HG02885 (cell line): Measurements from ENCODE around the gene CRADD.
"Not testable (repeated sequence)": the region's sequence is repeated elsewhere in the genome, so short reads cannot be mapped to it uniquely, and the experiment has no call there.

Experiments
- ATAC-seq: cut with Tn5 transposase; IDR thresholded peaks from one replicate; pipeline ENCODE4 v1.9.1; 2021; ENCODE audit warnings: mild to moderate bottlenecking; ENCODE audit not compliant: unreplicated experiment, poor library complexity

CRADD gene

DNA sequence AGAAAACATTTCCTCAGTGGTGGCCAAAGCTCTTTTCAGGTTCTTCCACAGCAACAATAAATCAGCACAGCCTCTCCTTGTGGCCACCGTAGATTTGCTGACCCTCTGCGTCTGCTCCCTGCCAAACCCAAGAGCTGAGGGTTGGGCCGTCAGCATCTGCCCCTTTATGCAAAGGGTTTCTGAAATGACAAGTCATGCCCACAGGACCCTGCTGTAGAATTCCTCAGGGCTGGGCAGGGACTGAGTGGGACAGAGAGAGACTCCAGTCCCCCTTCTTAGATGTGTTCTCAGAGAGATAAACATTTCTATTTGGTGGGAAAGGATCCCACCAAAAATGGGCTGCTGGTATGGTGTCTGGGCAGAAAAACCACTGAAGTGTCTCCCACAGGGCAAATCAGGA, 238.2 kb downstream of the CRADD start:
- ATAC-seq, result no peak

DNA sequence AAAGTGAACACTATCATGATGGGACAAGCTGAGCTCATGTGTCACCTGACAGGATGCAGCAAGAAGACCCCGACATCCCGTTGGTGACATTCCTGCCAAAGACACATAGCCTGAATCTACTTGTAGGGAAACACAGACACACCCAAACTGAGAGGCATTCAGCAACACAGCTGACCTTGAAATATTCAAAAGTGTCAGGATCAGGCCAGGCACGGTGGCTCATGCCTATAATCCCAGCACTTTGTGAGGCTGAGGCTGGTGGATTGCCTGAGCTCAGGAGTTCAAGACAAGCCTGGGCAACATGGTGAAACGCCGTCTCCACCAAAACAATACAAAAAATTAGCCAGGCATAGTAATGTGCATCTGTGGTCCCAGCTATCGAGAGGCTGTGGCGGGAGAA, 239.2 kb downstream of the CRADD start:
- no peak for ATAC-seq

GRCh38 chr12:93918262-93918661, 241.1 kb downstream of the CRADD start:
- ATAC-seq, result no peak

GRCh38 chr12:93918900-93919299, 241.7 kb downstream of the CRADD start:
- ATAC-seq, result no peak

GRCh38 chr12:93921521-93921920, 244.3 kb downstream of the CRADD start:
- ATAC-seq, result no peak

- no peak for ATAC-seq
Measured at GRCh38 chr12:93922583-93923006, 245.4 kb downstream of the CRADD start.

GRCh38 chr12:93924367-93924766, 247.2 kb downstream of the CRADD start:
- ATAC-seq, result no peak

DNA sequence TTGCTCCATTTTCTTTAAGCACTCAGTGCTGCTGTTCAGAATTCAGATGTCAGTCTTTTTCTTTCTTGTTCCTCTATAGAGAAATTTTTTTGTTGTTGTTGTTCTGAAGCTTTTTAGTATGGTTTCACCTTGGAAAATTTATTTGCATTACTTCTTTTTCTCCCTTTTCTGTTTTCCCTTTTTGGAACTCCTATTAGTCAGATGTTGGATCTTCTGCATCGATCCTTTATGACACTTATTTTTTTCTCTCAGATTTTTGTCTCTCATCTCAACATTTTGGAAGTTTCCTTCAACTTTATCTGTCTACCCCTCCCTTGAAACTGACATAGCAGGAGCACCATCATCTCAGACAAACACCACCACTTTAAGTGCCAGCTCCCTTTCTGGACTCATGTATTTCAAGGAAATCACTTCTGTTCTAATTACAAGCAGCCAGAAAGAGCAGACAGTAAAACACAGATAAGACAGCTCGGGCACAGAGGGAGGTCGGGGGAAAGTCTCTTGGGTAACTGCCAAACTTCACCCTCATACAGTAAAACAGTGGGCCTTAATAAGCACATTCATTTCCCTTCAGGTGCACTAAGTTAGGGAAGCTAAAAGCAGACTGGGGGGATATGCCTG, 248.5 kb downstream of the CRADD start:
- no peak for ATAC-seq

DNA sequence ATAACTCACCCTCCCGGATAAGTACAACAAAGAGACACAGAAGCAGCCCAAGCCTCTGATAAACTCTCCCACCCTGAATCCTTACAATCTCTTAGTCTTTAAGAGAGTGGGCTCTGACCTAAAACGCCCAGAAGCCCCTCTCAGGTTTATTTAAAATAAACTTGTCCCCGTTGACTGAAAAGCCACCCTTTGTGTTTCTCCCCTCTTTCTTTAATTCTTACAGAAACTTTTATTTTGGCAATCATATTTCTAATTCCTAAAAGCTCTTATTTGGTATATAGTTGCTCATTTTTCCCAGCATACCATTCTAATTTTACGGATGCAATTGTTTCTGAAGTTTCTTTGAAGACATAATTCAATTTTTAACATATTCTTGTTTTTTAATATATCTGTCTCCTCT, 249.1 kb downstream of the CRADD start:
- no peak for ATAC-seq

- not testable (repeated sequence) for ATAC-seq
Measured at GRCh38 chr12:93929081-93929480, 251.9 kb downstream of the CRADD start.

- ATAC-seq, result no peak
Measured at GRCh38 chr12:93937812-93938211, 260.6 kb downstream of the CRADD start.

DNA sequence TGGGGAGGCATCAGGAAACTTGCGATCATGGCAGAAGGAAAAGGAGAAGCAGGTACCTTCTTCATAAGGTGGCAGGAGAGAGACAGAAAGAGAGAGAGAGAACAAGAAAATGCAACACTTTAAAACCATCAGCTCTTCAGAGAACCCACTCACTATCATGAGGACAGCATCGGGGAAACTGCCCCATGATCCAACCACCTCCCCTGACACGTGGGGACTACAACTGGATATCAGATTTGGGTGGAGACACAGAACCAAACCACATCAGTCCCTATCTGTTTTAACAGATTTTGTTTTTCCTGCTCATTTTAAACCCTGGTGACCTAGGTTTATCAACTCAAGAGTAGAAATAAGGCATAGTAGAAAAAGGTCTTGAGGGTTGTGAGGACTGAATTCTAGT, 261.1 kb downstream of the CRADD start:
- no peak for ATAC-seq

DNA sequence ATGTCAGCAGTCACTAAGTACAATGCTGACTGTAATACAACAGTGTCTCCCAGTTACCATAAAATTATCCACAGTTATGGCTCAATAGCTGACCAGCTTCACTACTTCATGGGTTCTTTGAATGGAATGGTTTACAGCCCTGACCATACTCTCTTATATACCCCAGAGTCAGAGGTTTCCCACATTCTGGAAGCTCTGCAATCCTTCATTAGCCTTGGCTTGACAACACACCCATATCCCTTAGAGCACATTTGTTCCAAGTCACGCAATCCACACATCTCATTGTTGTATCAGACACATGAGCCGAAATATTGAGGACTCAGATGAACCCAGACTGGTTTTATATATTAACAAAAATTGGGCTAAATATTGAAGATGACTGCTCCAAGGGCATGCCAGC, 261.8 kb downstream of the CRADD start:
- ATAC-seq, result no peak

- no peak for ATAC-seq
Measured at GRCh38 chr12:93939641-93940325, 262.6 kb downstream of the CRADD start.

DNA sequence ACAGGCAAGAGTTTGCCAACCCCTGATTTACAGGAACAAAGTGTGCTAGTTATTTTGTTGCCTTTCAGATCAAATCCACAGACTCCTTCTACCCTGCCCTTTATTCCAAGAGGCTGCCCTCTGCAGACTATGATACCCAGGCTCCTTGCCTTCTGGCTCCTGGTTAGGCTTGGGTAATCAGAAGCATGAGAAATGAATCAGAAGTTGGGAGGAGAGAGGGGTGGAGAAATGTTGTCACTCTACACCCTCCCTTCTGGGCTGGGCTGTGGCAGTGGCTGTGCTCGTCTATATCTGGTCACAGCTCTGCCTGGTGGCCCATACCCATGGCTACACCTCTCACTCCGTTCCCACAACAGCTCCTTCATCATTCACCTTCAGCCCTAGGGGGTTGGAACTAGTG, 266.6 kb downstream of the CRADD start:
- no peak for ATAC-seq

GRCh38 chr12:93944201-93944600, 267.0 kb downstream of the CRADD start:
- ATAC-seq, result no peak
